Muscle layer of duodenum (tissue), 2 donors: ENCODE data around the gene SAMD11.

Experiments
- H3K27ac ChIP-seq: one replicate; pipeline ENCODE4 v1.7.0; 2013; ENCODE audit warnings: mild to moderate bottlenecking, low read length
- H3K27me3 ChIP-seq: one replicate; pipeline ENCODE4 v1.7.0; 2013; ENCODE audit warnings: low read depth, mild to moderate bottlenecking, control low read depth, low read length
- H3K36me3 ChIP-seq, 2 donors: one replicate each; pipeline ENCODE4 v1.7.0; 2013; ENCODE audit warnings: low read length in 2 of 2, control low read depth in 1 of 2, mild to moderate bottlenecking in 1 of 2; ENCODE audit not compliant: insufficient read depth in 2 of 2, control insufficient read depth in 1 of 2
- H3K4me1 ChIP-seq, 2 donors: one replicate each; pipeline ENCODE4 v1.7.0; 2013; ENCODE audit warnings: low read length in 2 of 2, mild to moderate bottlenecking in 2 of 2, control low read depth in 1 of 2, moderate library complexity in 1 of 2; ENCODE audit not compliant: insufficient read depth in 2 of 2, control insufficient read depth in 1 of 2
- H3K4me3 ChIP-seq, 2 donors: one replicate each; pipeline ENCODE4 v1.7.0; 2013; ENCODE audit warnings: low read length in 2 of 2, low read depth in 1 of 2, mild to moderate bottlenecking in 1 of 2
- H3K9me3 ChIP-seq, 2 donors: one replicate each; pipeline ENCODE4 v1.7.0; 2013; ENCODE audit warnings: low read length in 2 of 2, control low read depth in 1 of 2, mild to moderate bottlenecking in 1 of 2; ENCODE audit not compliant: control insufficient read depth in 1 of 2
- donor health status: healthy.

Gene SAMD11

DNA sequence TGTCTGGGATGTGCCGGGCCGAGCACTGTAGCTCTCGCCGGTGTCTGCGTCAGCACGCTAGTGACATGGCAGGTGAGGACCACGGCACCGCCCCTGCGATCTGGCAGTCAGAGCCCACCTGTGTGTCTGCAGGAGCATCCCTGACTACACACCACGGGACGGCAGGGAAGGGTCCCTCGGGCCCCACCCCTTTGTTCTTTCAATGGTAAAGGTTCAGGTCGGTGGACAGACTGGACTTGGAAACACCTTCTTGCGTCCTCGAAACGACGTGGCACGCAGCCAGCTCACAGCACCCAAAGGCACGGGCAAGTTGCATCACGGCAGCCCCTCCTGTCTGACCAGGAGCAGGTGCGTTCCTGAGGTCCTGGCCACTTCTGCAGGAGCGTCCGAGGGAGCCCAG lies 3.7 kb upstream of the SAMD11 start:
- H3K36me3 ChIP-seq: no peaks in the 10 kb centered on the region
- H3K4me3 ChIP-seq: no peak overlapping the region
- peaks cover 4 to 39% of the 10 kb centered on the region in 2 donors for H3K4me1 ChIP-seq
- no peaks in the 10 kb centered on the region for H3K9me3 ChIP-seq
- no peak overlapping the region for H3K27ac ChIP-seq
- H3K27me3 ChIP-seq: peaks cover 53% of the 10 kb centered on the region

DNA sequence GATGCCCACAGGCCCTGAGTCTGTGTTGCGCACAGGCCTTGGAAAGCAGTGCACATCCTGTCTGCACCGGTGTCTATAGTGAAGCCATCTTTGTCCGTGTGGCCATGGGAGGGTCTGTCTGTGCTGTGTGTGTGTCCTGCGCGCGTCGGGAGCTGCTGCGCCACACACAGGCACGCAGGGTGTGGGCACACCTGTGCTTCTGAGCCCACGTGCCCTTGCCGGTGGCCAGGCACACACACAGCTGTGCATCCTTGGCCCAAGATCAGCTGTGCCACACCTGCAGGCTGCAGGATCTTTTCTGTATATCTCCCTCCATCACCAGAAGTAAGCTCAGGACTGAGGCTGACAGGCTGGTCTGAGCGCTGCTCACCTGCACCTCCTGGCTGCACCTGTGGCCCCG lies 3.2 kb upstream of the SAMD11 start:
- Histone ChIP-seq H3K4me1 (peaks cover 4 to 43% of the 10 kb centered on the region in 2 donors), H3K36me3 (no peaks in the 10 kb centered on the region), H3K27me3 (peaks cover 53% of the 10 kb centered on the region), H3K4me3 (peak overlapping the region in 1 of 2 donors; percentile 33), H3K27ac (no peak overlapping the region), H3K9me3 (no peaks in the 10 kb centered on the region)

DNA sequence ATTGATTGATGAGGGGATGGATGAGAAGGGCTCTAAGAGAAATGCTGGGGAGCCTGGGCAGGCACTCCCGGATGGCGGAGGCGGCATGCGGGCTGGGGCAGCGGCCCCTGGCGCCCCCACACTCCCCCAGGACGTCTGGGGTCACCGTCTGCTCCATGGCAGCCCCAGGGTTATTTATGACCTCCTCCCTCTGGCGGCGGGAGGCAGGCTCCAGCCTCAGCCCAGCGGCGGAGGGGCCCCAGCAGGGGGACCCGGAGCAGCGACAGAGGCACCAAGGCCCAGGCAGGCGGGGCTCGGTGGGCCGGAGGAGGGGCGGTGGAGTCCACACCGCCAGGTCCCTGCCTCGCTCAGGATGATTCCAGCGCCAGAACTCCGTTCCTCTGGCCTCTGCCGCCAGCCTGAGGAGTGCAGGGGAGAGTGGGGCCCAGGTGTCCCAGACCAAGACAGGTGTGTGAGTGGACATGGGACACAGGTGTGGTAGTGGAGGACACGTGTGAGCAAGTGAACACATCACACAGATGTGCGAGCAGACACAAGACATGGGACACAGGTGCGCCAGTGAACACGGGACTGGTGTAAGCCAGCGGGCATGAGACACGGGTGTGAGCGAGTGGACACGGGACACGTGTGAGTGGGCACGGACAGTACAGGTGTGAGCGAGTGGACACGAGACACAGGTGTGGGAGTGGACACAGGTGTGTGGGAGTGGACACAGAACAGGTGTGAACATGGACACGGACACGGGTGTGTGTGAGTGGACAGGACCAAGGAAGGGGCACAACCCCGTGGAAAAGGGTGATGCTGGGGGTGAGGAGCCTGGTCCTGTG lies 2.5 kb upstream of the SAMD11 start:
- H3K9me3 ChIP-seq: no peaks in the 10 kb centered on the region
- H3K27ac ChIP-seq: no peak overlapping the region
- H3K27me3 ChIP-seq: peaks cover 55% of the 10 kb centered on the region
- no peaks in the 10 kb centered on the region for H3K36me3 ChIP-seq
- H3K4me3 ChIP-seq: peak overlapping the region in 1 of 2 donors; percentile 33
- peaks cover 4 to 49% of the 10 kb centered on the region in 2 donors for H3K4me1 ChIP-seq

GRCh38 chr1:923991-924655 lies 400 bp downstream of the SAMD11 start:
- no peaks in the 10 kb centered on the region for H3K9me3 ChIP-seq
- peak overlapping the region in 1 of 2 donors; percentile 65 for H3K4me3 ChIP-seq
- no peaks in the 10 kb centered on the region for H3K36me3 ChIP-seq
- peaks cover 43% of the 10 kb centered on the region for H3K27me3 ChIP-seq
- H3K27ac ChIP-seq: no peak overlapping the region
- peaks cover 4 to 44% of the 10 kb centered on the region in 2 donors for H3K4me1 ChIP-seq

- Histone ChIP-seq H3K36me3 (no peaks in the 10 kb centered on the region), H3K4me1 (peaks cover 4 to 44% of the 10 kb centered on the region in 2 donors), H3K4me3 (peak overlapping the region in 1 of 2 donors; percentile 65), H3K9me3 (no peaks in the 10 kb centered on the region), H3K27ac (no peak overlapping the region), H3K27me3 (peaks cover 38% of the 10 kb centered on the region)
Measured at GRCh38 chr1:924656-925560, 1.2 kb downstream of the SAMD11 start.

DNA sequence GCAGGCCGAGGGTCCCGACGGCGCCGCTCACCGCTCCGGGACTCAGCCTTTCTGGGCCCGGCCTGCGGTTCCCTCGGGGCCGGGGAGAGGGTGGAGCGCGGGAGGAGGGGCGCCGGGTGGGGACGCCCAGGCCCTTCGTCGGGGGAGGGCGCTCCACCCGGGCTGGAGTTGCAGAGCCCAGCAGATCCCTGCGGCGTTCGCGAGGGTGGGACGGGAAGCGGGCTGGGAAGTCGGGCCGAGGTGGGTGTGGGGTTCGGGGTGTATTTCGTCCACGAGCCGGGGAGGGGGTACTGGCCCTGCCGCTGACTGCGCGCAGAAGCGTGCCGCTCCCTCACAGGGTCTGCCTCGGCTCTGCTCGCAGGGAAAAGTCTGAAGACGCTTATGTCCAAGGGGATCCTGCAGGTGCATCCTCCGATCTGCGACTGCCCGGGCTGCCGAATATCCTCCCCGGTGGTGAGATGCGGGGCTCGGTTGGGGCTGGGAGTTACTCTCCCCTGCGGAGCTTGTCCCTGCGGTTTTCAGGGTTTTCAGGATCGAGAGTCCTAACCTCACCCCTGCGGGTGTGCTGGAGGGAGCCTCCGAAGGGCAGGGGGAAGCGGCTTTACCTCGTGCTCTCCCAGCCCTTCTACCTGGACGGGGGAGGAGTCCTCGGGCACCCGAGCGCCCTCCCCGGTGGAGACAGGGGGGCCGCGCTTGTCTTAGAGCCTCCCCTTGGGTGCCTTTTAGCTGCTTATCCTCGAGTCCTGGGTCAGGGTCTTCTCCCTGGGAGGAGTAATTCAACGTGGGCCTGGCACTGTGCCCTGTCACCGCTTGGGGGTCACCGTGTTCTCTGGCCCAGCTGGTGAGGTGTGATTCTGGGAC lies 2.1 kb downstream of the SAMD11 start:
- H3K4me3 ChIP-seq: peak overlapping the region in 1 of 2 donors; percentile 65
- peaks cover 29% of the 10 kb centered on the region for H3K27me3 ChIP-seq
- no peaks in the 10 kb centered on the region for H3K36me3 ChIP-seq
- no peak overlapping the region for H3K27ac ChIP-seq
- no peaks in the 10 kb centered on the region for H3K9me3 ChIP-seq
- H3K4me1 ChIP-seq: peaks cover 4 to 36% of the 10 kb centered on the region in 2 donors

- H3K4me3 ChIP-seq: no peak overlapping the region
- no peaks in the 10 kb centered on the region for H3K36me3 ChIP-seq
- H3K27ac ChIP-seq: no peak overlapping the region
- H3K9me3 ChIP-seq: no peaks in the 10 kb centered on the region
- peaks cover 4 to 29% of the 10 kb centered on the region in 2 donors for H3K4me1 ChIP-seq
- H3K27me3 ChIP-seq: peaks cover 20% of the 10 kb centered on the region
Measured at GRCh38 chr1:927234-927633, 3.5 kb downstream of the SAMD11 start.

DNA sequence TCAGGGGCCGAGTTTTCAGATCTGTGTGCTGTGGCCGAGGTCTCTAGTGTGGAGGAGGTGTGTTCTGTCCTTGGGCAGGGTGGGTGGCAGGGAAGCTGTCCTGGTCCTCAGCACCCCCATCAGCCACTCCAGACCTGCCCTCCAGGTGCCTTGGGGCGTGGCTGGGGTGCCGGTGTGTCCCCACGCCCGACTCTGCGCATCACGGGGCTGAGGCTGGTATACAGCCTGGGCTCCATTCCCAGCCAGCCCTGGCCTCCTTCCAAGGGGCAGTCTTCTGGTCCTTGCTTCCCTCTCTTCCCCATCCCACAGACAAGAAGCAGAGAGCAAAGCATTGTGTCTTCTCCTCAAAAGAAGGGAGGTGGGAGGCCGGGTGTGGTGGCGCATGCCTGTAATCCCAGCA lies 4.0 kb downstream of the SAMD11 start:
- Histone ChIP-seq H3K4me1 (peaks cover 4 to 25% of the 10 kb centered on the region in 2 donors), H3K27me3 (peaks cover 15% of the 10 kb centered on the region), H3K9me3 (no peaks in the 10 kb centered on the region), H3K4me3 (no peak overlapping the region), H3K36me3 (no peaks in the 10 kb centered on the region), H3K27ac (no peak overlapping the region)

- Histone ChIP-seq H3K4me3 (no peak overlapping the region), H3K27me3 (peaks cover 9% of the 10 kb centered on the region), H3K36me3 (no peaks in the 10 kb centered on the region), H3K27ac (no peak overlapping the region), H3K9me3 (no peaks in the 10 kb centered on the region), H3K4me1 (peaks cover 0 to 15% of the 10 kb centered on the region in 2 donors)
Measured at GRCh38 chr1:928825-929661, 5.3 kb downstream of the SAMD11 start.
